MCF 10A (cell line): ENCODE data around the gene KCNG2. TPM values are rescaled to one million over a fixed set of nuclear protein-coding genes. Genes with fewer than 3 reads are reported as not detected.

Experiments used
- BruUV-seq: library from RNA; stranded (reverse); fragments of 400-500 nt; replicated peaks from 2 replicates; lab custom pipeline; 2021; lab: Mats Ljungman, UMichigan
- CTCF ChIA-PET: fragments of 300-600 bp; sonication (Branson Sonifier 250); formaldehyde crosslinking; extraction: SDS; loops from one replicate; lab custom pipeline; 2021; ENCODE audit warnings: antibody characterized with exemption, inconsistent platforms; lab: Yijun Ruan, JAX
- POLR2A ChIA-PET: fragments of 300-600, 350-650 bp; sonication (Branson Sonifier 250); formaldehyde crosslinking; extraction: SDS; loops from one replicate; lab custom pipeline; 2020; ENCODE audit warnings: antibody characterized with exemption, inconsistent platforms; lab: Yijun Ruan, JAX
- DNase-seq: peaks from one replicate; pipeline ENCODE4 v3.0.0-alpha.2; 2018; ENCODE audit not compliant: unreplicated experiment
- H3K27ac Mint-ChIP-seq: one replicate; pipeline ENCODE4 v1.8.0; 2022; ENCODE audit warnings: mild to moderate bottlenecking, low read depth, mixed read lengths; ENCODE audit not compliant: unreplicated experiment
- H3K27me3 Mint-ChIP-seq: one replicate; pipeline ENCODE4 v1.8.0; 2022; ENCODE audit warnings: mixed read lengths; ENCODE audit not compliant: insufficient read depth, unreplicated experiment
- H3K36me3 Mint-ChIP-seq: one replicate; pipeline ENCODE4 v1.8.0; 2022; ENCODE audit warnings: mild to moderate bottlenecking, moderate library complexity, mixed read lengths; ENCODE audit not compliant: insufficient read depth, unreplicated experiment
- H3K4me1 Mint-ChIP-seq: one replicate; pipeline ENCODE4 v1.8.0; 2022; ENCODE audit warnings: mixed read lengths; ENCODE audit not compliant: insufficient read depth, unreplicated experiment
- H3K4me3 Mint-ChIP-seq: one replicate; pipeline ENCODE4 v1.8.0; 2022; ENCODE audit warnings: mild to moderate bottlenecking, moderate library complexity, mixed read lengths; ENCODE audit not compliant: unreplicated experiment
- H3K9me3 Mint-ChIP-seq: one replicate; pipeline ENCODE4 v1.8.0; 2022; ENCODE audit warnings: mixed read lengths; ENCODE audit not compliant: unreplicated experiment
- intact Hi-C: fragments of 100-400 bp; cut with micrococcal nuclease; formaldehyde crosslinking; loops from 2 replicates; pipeline ENCODE4 v1.14.1; 2022
- total RNA-seq: library from RNA; stranded (reverse); gene quantifications from 2 replicates; pipeline ENCODE4 v1.2.3, GENCODE V29; 2022
- TF ChIP-seq, protein P1 (sequence below): fragments of 200-600 bp; IDR thresholded peaks from one replicate; pipeline ENCODE4 v1.8.0; 2022; ENCODE audit warnings: antibody characterized with exemption, mild to moderate bottlenecking; ENCODE audit not compliant: unreplicated experiment

Gene KCNG2
- total RNA-seq, 1 experiment from 2014 or later: not detected

DNA sequence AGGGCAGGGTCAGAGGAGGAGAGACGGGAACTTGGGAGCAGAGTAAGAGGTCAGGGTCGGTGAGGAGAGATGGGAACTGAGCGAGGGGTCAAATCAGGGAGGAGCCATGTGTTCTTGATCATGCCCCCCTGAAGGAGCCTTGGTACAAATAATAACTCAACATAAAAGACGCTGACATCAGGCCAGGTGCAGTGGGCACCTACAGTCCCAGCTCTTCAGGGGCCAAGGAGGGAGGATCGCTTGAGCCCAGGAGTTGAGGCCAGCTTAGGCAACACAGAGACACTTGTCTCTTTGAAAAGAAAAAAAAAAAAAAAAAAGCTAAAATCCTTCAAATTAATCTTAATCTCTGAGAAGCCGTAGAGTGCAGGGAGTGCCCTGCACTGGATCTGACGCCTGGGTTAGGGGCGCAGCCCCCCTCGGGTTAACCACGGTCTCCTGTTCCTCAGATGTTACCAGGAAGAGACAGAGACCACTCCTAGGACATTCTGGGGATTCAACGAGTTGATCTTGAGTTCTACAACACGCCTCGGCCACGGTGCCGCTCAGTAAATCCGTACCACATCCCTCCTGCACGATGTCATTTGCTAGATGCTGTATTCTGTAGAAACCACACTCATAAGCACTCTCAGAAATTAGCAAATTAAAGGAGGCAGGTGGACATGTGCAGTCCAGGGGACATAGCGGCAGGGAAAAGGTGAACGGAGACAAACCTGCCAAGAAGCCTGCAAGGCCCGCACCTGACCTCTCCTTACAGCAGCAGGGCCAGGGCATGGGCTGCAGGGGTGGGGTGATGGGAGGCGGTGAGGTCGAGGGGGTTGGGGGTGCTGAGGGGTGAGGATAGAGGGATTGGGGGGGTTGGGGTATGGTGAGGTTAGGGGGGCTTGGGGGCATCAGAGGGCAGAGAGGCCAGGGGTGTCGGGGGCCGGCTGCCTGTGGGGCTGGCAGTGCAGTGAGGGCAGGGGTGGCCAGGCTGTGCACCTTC is 124.5 kb downstream of the KCNG2 start:
- CTCF ChIA-PET: no interaction called here
- no peaks in the 10 kb centered on the region for H3K27me3 Mint-ChIP-seq
- TF ChIP-seq, protein P1, sequence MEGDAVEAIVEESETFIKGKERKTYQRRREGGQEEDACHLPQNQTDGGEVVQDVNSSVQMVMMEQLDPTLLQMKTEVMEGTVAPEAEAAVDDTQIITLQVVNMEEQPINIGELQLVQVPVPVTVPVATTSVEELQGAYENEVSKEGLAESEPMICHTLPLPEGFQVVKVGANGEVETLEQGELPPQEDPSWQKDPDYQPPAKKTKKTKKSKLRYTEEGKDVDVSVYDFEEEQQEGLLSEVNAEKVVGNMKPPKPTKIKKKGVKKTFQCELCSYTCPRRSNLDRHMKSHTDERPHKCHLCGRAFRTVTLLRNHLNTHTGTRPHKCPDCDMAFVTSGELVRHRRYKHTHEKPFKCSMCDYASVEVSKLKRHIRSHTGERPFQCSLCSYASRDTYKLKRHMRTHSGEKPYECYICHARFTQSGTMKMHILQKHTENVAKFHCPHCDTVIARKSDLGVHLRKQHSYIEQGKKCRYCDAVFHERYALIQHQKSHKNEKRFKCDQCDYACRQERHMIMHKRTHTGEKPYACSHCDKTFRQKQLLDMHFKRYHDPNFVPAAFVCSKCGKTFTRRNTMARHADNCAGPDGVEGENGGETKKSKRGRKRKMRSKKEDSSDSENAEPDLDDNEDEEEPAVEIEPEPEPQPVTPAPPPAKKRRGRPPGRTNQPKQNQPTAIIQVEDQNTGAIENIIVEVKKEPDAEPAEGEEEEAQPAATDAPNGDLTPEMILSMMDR: no peak
- DNase-seq: no peak
- peaks cover 45% of the 10 kb centered on the region for H3K36me3 Mint-ChIP-seq
- no TSS peak for BruUV-seq
- no peak overlapping the region for H3K27ac Mint-ChIP-seq
- no peaks in the 10 kb centered on the region for H3K4me1 Mint-ChIP-seq
- intact Hi-C loops: no loop called here
- H3K4me3 Mint-ChIP-seq: no peak overlapping the region
- POLR2A ChIA-PET: no interaction called here
- no peaks in the 10 kb centered on the region for H3K9me3 Mint-ChIP-seq

DNA sequence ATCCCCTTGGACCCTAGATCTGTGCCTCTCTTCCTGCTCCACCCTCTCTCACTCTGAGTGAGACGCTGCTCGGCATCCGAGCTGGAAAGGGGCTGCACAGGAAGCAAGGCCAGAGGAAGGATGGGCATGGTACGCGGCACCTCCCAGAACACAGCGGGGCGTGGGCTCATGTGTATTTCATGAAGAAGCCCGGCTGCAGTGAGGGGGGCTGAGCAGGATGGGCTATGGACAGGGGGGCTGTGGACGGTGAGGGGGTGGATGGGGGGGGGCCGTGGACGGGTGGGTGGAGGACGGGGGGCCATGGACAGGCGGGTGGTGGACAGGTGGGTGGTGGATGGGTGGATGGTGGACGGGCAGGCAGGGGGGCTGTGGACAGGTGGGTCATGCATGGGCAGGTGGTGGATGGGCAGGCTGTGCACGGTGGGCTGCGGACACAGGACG is 125.3 kb downstream of the KCNG2 start:
- H3K4me1 Mint-ChIP-seq: no peaks in the 10 kb centered on the region
- peaks cover 38% of the 10 kb centered on the region for H3K36me3 Mint-ChIP-seq
- no peaks in the 10 kb centered on the region for H3K27me3 Mint-ChIP-seq
- intact Hi-C loops: no loop called here
- H3K4me3 Mint-ChIP-seq: no peak overlapping the region
- POLR2A ChIA-PET: no interaction called here
- CTCF ChIA-PET: no interaction called here
- no peak for DNase-seq
- no peaks in the 10 kb centered on the region for H3K9me3 Mint-ChIP-seq
- H3K27ac Mint-ChIP-seq: no peak overlapping the region
- TF ChIP-seq, protein P1: no peak
- BruUV-seq: no TSS peak

DNA sequence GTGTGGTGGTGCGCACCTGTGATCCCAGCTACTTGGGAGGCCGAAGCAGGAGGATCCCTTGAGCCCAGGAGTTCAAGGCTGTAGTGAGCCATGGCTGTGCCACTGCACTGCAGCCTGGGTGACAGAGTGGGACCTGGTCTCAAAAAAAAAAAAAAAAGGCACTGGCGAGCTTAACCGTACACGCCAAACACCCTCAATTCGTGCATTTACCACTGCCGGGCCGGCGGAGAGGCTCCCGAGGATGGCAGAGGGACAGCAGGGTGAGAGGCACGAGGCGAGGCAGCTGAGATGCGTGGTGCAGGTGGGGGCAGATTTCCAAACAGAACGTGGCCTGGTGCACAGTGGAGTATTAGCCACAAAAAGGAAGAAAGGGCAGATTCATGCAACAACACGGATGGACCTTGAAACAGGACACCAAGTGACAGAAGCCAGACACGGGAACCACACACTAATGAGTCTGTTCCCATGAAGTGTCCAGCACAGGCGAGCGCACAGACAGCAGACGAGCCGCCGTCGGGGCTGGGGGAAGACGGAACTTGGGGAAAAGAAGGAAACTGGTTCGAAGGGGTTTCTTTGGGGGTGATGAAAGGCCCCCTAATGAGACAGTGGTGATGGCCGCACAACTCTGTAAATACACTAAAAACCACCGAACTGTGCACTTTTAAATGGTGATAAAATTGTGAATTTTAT is 126.3 kb downstream of the KCNG2 start:
- Mint-ChIP-seq H3K27me3 (no peaks in the 10 kb centered on the region), H3K27ac (no peak overlapping the region), H3K4me3 (no peak overlapping the region), H3K36me3 (peaks cover 33% of the 10 kb centered on the region), H3K4me1 (no peaks in the 10 kb centered on the region), H3K9me3 (peaks cover 5% of the 10 kb centered on the region)
- no TSS peak for BruUV-seq
- TF ChIP-seq, protein P1: no peak
- POLR2A ChIA-PET: no interaction called here
- CTCF ChIA-PET: no interaction called here
- no peak for DNase-seq
- intact Hi-C loops: no loop called here
